Stimulated activated CD4-positive, alpha-beta T cell treated with anti-CD3 and anti-CD28 coated beads, Interleukin-4, amount 100 ng/mL, for 4 hours (primary cell): ENCODE data around the gene ABL1.

Experiments used
- DNase-seq, 2 experiments: peaks; one replicate each; pipeline ENCODE4 v3.0.0-alpha.2; 2020

ABL1 gene

DNA sequence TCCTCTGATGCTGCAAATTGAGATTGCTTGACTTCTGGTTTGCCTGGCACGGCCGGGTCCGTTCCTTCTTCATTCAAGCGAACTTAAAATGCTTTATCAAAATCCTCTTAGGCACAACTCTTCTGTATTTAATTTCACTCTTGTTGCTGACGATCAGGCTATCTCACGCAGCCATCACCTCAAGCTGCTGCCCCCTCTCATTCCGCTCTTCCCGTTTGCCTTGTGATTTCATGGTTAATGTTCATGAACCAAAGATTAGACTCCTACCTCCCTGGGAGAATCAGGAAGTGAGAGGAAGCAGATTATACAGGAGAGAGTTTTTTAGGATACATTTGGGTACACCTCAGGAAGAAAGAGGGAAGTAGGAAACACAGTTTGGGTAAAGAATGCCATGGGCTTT lies 38.9 kb downstream of the ABL1 start:
- DNase-seq: no peak

DNA sequence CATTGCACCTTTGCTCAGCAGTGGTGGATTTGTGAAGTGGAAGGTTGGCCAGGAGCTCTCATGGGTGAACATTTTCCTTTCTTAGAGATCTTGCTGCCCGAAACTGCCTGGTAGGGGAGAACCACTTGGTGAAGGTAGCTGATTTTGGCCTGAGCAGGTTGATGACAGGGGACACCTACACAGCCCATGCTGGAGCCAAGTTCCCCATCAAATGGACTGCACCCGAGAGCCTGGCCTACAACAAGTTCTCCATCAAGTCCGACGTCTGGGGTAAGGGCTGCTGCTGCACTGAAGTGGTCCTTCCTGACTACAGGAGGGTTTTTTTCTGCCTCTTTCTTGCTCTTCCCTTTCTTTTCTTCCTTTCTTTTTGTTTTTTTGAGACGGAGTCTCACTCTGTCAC lies 39.7 kb downstream of the ABL1 start:
- no peak for DNase-seq

DNA sequence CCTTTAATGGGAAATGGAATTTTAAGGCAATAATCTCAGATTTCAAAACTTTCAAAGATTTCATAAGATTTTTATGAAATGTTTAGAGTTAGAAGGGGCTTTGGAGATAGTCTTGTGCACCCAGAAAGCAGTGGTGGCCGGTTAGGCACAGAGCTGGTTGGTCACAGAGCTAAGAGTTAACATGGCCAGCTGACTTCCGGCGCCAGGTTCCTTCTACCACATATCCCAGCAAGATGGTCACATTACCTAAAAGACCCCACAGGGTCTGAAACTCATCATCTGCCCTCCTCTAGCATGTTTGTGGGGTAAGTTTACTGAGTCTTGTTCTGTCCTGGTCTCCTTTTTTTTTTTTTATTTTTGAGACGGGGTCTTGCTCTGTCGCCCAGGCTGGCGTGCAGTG lies 42.2 kb downstream of the ABL1 start:
- DNase-seq: no peak

DNA sequence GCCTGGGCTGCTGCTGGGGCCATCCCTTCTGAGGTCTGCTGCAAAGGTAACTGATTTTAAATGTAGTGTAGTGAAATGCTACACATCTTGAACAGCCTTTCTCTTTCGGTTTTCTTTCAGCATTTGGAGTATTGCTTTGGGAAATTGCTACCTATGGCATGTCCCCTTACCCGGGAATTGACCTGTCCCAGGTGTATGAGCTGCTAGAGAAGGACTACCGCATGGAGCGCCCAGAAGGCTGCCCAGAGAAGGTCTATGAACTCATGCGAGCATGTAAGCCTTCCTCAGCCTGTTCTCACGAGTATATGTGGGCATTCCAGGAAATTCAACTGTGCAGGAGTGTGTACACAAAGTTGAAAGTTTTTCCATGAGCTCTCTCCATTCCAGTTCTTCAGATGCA lies 43.2 kb downstream of the ABL1 start:
- DNase-seq: no peak

DNA sequence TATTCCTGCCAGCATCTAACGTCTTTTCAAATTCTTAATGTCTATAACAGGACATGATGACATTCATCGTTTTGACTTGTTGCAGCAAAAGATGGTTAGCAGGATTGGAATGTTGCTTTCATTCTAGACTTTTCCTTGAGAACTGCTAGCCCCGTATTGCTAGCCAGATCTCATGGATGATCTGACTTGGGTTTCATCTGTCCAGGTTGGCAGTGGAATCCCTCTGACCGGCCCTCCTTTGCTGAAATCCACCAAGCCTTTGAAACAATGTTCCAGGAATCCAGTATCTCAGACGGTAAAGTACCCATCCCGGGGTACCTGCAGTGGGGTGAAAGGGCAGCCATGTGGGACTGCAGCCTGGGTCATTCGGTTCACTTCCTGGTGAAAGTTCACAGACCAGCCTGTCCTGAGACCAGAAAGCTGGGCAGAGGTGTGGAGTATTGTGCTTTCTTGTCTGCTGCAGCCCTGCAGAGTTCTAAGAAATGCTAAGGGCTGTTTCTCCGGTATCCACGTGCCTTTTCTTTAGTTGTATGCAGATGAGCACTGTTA lies 44.9 kb downstream of the ABL1 start:
- no peak for DNase-seq

DNA sequence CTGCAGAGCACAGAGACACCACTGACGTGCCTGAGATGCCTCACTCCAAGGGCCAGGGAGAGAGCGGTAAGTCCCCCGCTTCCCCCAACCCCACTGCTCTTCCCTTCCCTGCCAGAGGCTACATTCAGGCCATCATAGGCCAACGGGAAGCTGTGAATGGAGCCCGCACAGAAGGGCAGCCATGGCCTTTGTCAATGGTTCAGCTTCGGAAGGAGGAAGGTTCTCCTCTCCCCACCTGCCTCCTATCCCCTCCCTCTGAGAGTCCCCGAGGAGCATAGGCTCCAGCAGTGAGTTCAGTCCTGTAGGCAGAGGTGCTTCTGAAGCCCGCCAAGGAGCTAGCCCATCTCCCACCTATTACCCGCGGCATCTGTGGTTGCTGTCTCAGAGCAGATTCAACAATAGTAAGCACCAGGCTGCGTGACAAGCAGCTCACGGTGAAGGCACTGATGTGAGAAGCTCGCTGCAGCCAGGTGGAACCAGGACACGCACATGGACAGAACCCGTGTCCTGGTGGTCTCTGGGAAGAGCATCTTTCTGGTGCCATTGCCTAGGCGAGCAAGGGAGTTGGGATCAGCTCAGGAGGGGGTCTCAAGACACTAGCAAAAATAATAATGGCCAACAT lies 45.7 kb downstream of the ABL1 start:
- no peak for DNase-seq

DNA sequence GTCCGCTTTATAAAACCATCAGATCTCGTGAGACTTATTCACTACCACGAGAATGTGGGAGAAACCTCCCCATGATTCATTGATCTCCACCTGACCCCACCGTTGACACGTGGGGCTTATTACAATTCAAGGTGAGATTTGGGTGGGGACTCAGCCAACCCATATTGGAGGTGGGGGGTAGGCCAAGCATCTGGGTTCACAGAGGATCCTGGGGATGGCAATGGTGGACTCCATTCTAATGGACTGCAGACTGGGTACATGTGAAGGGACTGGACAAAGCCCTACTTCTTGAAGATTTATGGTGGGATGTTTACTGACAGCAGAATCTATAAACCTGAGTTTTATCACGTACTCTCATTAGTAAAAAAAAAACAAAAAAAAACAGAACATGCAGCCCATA lies 46.5 kb downstream of the ABL1 start:
- DNase-seq: no peak

DNA sequence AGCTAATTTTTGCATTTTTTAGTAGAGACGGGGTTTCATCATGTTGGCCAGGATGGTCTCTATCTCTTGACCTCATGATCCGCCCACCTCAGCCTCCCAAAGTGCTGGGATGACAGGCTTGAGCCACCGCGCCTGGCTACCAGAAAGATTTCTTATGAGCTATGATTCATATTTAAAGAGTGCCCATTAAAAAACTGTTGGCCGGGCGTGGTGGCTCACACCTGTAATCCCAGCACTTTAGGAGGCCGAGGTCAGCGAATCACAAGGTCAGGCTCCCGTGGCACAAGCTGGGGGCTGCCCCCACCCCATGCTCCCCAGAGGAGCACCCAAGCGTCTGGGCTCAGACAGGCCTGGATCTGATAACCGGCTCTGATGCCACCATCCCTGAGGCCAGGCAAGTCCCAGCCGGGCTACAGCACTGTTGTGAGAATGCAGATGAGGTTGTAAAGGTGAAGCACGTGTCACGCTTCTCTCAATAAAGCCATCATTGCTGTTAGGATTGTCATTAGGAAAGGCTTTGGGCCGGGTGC lies 47.7 kb downstream of the ABL1 start:
- no peak for DNase-seq

DNA sequence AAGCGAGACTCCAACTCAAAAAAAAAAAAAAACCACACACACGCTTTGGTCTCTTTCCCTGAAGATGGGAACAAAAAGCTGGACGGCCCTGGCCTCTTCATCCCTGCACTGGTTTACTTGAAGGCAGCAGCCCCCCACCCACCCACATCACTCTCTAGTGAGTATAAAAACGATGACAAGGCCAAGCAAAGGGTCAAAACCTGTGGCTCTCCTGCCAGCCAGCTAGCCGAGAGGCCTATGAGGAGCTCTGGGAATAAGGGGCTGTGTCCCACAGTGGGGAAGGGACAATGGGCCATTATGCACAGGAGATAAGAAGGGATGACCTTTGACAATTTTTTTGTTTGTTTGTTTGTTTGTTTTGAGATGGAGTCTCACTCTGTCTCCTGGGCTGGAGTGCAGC lies 48.4 kb downstream of the ABL1 start:
- DNase-seq: no peak

DNA sequence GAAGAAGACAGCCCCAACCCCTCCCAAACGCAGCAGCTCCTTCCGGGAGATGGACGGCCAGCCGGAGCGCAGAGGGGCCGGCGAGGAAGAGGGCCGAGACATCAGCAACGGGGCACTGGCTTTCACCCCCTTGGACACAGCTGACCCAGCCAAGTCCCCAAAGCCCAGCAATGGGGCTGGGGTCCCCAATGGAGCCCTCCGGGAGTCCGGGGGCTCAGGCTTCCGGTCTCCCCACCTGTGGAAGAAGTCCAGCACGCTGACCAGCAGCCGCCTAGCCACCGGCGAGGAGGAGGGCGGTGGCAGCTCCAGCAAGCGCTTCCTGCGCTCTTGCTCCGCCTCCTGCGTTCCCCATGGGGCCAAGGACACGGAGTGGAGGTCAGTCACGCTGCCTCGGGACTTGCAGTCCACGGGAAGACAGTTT lies 49.1 kb downstream of the ABL1 start:
- DNase-seq: no peak

DNA sequence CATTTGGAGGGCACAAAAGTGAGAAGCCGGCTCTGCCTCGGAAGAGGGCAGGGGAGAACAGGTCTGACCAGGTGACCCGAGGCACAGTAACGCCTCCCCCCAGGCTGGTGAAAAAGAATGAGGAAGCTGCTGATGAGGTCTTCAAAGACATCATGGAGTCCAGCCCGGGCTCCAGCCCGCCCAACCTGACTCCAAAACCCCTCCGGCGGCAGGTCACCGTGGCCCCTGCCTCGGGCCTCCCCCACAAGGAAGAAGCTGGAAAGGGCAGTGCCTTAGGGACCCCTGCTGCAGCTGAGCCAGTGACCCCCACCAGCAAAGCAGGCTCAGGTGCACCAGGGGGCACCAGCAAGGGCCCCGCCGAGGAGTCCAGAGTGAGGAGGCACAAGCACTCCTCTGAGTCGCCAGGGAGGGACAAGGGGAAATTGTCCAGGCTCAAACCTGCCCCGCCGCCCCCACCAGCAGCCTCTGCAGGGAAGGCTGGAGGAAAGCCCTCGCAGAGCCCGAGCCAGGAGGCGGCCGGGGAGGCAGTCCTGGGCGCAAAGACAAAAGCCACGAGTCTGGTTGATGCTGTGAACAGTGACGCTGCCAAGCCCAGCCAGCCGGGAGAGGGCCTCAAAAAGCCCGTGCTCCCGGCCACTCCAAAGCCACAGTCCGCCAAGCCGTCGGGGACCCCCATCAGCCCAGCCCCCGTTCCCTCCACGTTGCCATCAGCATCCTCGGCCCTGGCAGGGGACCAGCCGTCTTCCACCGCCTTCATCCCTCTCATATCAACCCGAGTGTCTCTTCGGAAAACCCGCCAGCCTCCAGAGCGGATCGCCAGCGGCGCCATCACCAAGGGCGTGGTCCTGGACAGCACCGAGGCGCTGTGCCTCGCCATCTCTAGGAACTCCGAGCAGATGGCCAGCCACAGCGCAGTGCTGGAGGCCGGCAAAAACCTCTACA lies 49.8 kb downstream of the ABL1 start:
- DNase-seq: no peak

DNA sequence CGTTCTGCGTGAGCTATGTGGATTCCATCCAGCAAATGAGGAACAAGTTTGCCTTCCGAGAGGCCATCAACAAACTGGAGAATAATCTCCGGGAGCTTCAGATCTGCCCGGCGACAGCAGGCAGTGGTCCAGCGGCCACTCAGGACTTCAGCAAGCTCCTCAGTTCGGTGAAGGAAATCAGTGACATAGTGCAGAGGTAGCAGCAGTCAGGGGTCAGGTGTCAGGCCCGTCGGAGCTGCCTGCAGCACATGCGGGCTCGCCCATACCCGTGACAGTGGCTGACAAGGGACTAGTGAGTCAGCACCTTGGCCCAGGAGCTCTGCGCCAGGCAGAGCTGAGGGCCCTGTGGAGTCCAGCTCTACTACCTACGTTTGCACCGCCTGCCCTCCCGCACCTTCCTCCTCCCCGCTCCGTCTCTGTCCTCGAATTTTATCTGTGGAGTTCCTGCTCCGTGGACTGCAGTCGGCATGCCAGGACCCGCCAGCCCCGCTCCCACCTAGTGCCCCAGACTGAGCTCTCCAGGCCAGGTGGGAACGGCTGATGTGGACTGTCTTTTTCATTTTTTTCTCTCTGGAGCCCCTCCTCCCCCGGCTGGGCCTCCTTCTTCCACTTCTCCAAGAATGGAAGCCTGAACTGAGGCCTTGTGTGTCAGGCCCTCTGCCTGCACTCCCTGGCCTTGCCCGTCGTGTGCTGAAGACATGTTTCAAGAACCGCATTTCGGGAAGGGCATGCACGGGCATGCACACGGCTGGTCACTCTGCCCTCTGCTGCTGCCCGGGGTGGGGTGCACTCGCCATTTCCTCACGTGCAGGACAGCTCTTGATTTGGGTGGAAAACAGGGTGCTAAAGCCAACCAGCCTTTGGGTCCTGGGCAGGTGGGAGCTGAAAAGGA lies 50.7 kb downstream of the ABL1 start:
- no peak for DNase-seq

DNA sequence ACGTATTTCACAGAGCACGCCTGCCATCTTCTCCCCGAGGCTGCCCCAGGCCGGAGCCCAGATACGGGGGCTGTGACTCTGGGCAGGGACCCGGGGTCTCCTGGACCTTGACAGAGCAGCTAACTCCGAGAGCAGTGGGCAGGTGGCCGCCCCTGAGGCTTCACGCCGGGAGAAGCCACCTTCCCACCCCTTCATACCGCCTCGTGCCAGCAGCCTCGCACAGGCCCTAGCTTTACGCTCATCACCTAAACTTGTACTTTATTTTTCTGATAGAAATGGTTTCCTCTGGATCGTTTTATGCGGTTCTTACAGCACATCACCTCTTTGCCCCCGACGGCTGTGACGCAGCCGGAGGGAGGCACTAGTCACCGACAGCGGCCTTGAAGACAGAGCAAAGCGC lies 51.9 kb downstream of the ABL1 start:
- DNase-seq: no peak

DNA sequence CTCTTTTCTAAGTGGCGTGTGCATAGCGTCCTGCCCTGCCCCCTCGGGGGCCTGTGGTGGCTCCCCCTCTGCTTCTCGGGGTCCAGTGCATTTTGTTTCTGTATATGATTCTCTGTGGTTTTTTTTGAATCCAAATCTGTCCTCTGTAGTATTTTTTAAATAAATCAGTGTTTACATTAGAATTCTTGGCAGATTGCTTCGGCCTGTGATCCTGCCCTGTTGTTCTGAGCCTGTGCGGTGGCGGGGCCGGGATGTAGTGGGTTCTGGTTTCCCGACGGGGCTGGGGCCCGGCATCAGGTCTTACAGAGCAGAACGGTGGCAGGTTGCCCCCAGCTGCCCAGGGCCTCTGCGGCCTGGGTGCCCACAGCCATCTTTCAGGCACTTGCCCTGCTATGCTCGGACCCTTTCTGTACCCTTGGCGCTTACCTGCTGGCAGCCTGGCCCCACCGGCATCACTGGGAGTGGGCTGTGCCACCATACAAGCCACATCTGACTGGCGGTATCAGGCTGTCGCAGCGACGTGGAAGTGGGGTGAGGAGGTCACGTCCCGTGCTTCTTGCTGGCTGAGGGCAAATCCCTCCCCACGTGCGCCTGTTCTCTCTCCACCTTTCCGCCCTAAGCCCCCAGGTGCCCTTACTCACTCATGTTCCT lies 52.6 kb downstream of the ABL1 start:
- DNase-seq: no peak

DNA sequence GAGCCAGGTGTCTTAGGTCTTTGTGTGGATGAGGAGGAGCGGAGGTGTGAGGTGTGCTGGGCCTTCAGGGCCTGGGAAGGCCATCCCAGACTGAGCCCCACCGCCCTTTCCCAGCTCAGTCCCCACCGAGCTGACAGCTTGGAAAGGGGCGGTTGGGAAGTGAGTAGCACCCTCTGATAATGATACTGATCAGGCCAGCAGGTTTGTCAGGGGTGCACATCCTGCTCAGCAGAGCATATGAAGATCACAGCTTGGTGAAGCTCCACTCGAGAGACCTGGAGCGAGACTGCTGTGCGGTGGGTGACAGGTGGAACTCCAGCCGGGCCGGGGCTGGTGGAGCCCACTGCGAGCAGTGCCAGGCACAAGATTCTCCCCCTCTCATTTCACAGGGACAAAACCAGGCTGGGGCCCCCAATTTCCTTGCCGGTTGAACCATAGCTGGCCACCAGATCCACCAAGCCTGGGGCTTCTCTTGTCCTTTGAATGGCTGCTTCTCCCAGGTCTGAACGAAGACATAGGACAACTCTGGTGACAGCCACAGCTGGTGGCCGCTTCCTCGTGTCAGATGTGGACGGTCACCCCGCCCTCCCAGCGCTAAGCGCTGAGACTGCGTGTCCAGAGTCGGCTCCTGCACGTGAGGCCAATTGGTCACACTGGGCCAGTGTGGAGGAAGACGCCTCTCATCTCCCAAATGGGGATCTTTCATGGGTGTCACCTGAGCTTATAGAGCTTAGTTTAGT lies 53.3 kb downstream of the ABL1 start:
- no peak for DNase-seq

DNA sequence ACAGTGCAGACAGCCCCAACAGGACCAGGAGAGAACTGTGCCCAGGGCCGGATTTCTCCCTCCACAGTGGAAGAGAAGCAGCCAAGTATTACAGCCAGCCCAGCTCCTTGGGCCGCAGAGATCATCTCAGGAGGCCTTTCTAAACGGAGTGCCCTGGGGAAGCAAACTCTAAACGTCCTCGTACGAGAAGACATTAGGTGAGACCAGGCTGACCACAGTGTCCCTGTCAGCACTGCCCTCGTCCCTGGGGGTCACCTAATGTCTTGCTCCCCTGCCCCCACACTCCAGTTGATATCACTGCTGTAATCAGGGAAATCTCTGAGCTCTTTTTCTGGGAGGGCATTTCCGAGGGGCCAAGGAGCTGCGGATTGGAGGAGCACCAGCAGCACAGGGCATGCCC lies 55.1 kb downstream of the ABL1 start:
- DNase-seq: no peak

DNA sequence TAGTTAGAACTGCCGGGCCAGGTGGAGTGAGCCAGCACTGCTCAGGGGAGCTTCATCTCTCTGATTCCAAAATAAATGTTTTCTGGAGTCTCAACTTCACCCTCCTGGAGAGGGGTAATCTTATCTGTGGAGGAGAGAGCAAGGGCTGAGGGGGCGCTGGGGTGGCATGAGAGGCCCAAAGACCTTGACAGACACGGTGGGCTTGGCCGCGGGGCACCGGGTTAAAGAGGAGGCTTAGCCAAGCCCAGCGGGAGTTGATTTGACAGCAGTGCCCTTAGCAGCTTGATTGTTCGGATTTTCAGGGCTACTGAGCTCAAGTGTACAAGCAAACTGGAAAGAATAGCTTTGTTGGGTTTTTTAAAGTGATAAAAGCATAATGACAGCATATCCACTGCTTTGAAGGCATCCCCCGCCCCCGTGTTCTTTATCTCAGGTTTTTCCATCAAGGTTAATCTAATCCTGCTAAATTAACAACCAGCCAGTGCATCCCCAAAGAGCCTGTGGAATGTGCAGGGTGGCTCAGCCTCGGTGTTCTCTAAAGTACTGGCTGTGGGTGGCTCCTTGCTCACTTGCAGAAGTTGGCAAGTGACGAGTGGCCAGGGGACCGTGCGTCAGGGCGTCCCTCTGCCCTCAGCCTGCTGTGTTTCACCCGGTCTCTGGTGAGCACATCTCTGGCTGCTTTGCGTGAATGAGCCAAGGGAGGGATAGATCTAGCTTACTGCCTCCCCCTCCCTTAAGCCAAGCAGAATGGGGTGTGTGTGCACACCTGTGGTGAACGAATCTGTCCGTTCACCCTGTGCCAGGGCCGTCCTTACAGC lies 56.0 kb downstream of the ABL1 start:
- no peak for DNase-seq

DNA sequence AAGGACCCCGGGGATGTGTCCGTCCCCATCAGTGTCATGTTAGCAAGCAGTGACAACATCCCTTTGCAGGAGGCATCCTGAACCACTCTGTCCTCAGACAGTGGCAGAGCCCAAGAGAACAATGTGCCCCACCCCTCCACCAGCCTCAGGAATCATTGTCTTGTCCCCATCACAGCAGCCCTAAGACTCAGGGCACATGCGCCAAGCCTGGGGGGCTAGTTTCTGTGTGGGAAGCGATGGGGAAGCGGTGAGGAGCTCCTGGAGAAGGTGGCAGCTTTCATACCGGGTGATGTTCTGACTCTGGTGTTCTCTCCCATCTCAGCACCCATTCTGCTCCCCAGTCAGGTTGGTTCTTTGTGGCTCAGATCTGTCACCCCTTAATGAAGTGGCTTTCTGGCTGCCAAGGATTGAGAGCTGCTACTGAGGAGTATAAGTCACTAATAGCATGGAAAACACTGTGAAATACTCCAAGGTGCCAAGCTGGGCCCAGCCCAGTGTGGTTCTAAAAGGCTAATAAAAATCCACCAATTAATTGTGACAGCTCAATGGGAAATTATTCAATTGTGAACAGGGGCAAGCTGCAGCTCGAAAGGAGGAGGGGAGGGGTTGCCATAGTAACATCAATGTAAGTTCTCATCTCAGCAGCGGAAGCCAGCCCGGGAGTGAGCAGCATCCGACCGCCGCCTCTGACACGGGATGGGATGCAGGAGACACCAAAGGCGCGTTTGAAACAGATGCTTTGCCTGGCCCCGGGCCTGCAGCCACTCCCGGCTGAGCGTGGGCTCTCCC lies 56.8 kb downstream of the ABL1 start:
- DNase-seq: no peak

DNA sequence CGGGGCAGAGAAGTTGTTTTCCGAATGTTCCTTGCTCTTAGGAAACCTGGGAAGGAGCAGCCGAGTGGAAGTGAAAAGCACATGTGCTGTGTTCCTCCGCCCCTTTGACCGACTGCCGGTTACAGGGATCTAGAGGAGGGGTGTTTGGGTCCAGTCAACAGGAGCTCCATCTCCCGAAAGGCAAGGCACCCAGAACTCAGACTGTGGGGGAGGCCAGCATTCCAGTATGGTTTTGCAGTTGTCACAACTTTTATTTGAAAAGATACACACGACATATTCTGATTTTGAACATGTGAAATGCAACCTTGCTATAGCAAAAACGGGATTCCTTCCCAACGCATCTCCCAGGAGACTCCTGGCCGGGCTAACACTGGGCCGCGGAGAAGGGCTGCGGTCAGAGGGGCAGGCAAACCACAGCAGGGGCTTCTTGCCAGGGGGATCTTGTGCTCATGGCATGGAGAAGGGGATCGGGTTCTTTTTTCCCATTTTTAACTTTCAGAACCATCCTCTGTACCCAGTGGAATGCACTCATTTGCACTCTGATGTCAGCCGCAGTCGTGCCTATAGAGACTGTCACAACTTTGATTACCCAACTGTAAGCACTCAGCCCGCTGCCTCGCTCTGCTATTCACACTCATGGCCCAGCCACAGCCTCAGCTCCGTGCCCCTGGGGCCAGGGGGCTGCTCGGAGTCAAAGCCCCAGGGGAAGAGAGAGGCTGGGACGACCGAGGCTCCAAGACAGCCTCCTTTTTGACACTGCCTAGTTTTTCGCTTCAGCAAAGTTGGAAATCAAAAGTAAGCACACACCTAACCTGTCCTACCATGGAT lies 57.6 kb downstream of the ABL1 start:
- no peak for DNase-seq
